ENCODE results near the gene MOSPD2.

Gene MOSPD2

GRCh38 chrX:14934423-14934822 lies 61.2 kb downstream of the MOSPD2 start:
- no peak for TF ChIP-seq CTCF (IDR thresholded peaks at IDR 0.05; ENCODE audit: control extremely low read depth, extremely low read depth, low read depth, missing control alignments)
- CTCF ChIA-PET: no interaction called here
- POLR2A ChIA-PET: no interaction called here

GRCh38 chrX:14936561-14936960 lies 63.3 kb downstream of the MOSPD2 start:
- CTCF ChIA-PET: interaction anchor here (1.0 kb wide), 1 partner anchor 20 kb away, joined by 3 read pairs; no protein-coding TSS in a partner anchor
- no peak for TF ChIP-seq CTCF (IDR thresholded peaks at IDR 0.05; ENCODE audit: control extremely low read depth, extremely low read depth, low read depth, missing control alignments)
- POLR2A ChIA-PET: no interaction called here
- peak; percentile 10 for DNase-seq (ENCODE audit: extremely low spot score)

More at GRCh38 chrX:14934423-14934822, 61.2 kb downstream of the MOSPD2 start:
- DNase-seq (ENCODE audit: extremely low spot score): no peak

- ChIA-PET CTCF (no interaction called here), POLR2A (no interaction called here)
- TF ChIP-seq CTCF (IDR thresholded peaks at IDR 0.05; ENCODE audit: control extremely low read depth, extremely low read depth, low read depth, missing control alignments): no peak
- DNase-seq (ENCODE audit: extremely low spot score): no peak
These were observed 66.4 kb downstream of the MOSPD2 start for GRCh38 chrX:14939644-14940043.

- CTCF ChIA-PET: no interaction called here
- DNase-seq (ENCODE audit: extremely low spot score): no peak
- POLR2A ChIA-PET: no interaction called here
- TF ChIP-seq CTCF (IDR thresholded peaks at IDR 0.05; ENCODE audit: control extremely low read depth, extremely low read depth, low read depth, missing control alignments): no peak
These were observed 68.1 kb downstream of the MOSPD2 start for GRCh38 chrX:14941301-14941700.

GRCh38 chrX:14942341-14942740 lies 69.1 kb downstream of the MOSPD2 start:
- ChIA-PET CTCF (no interaction called here), POLR2A (no interaction called here)
- no peak for TF ChIP-seq CTCF (IDR thresholded peaks at IDR 0.05; ENCODE audit: control extremely low read depth, extremely low read depth, low read depth, missing control alignments)
- DNase-seq (ENCODE audit: extremely low spot score): no peak

- TF ChIP-seq CTCF (IDR thresholded peaks at IDR 0.05; ENCODE audit: control extremely low read depth, extremely low read depth, low read depth, missing control alignments): no peak
- ChIA-PET POLR2A (no interaction called here), CTCF (no interaction called here)
- DNase-seq (ENCODE audit: extremely low spot score): no peak
These were observed 70.7 kb downstream of the MOSPD2 start for GRCh38 chrX:14943962-14944361.

- no peak for DNase-seq (ENCODE audit: extremely low spot score)
- CTCF ChIA-PET: no interaction called here
- TF ChIP-seq CTCF (IDR thresholded peaks at IDR 0.05; ENCODE audit: control extremely low read depth, extremely low read depth, low read depth, missing control alignments): no peak
- POLR2A ChIA-PET: no interaction called here
These were observed 73.5 kb downstream of the MOSPD2 start for GRCh38 chrX:14946606-14947155.
